DOHH2 (cell line): ENCODE measurements around the gene ADIPOR2.

Experiments
- CTCF ChIP-seq: fragments of 200-600 bp; sonication (generic); IDR thresholded peaks from one replicate; pipeline ENCODE4 v1.5.1; 2014; ENCODE audit warnings: antibody characterized with exemption, mild to moderate bottlenecking, low read depth, low read length; ENCODE audit not compliant: poor library complexity, severe bottlenecking
- EZH2phosphoT487 ChIP-seq: fragments of 200-600 bp; sonication (generic); IDR thresholded peaks from 2 replicates; pipeline ENCODE4 v1.6.1; 2017; ENCODE audit warnings: borderline replicate concordance, mild to moderate bottlenecking, antibody characterized with exemption, low read length, moderate library complexity, mixed read lengths

GRCh38 chr12:1660304-1661187 lies 30.3 kb upstream of the ADIPOR2 start:
- no peak for TF ChIP-seq CTCF
- no peak for TF ChIP-seq EZH2phosphoT487
